Right cardiac atrium (tissue), 5 donors: ENCODE measurements around the gene DDIT4. TPM values are rescaled to one million over a fixed set of nuclear protein-coding genes. Genes with fewer than 3 reads are reported as not detected.

ENCODE experiments used
- ATAC-seq, 2 donors: fragments of 200-7000 bp; cut with Tn5 transposase; one replicate each; pipeline versions ENCODE4 v1.8.0 to v1.9.1; 2020; ENCODE audit warnings: moderate library complexity in 2 of 2, mild to moderate bottlenecking in 1 of 2
- DNase-seq, 3 donors: peaks; one replicate each; pipeline ENCODE4 v3.0.0-alpha.2; 2020
- H3K27ac ChIP-seq: one replicate; pipeline ENCODE4 v1.5.1; 2013; ENCODE audit warnings: mild to moderate bottlenecking, low read length, control low read depth, moderate library complexity
- H3K27me3 ChIP-seq: one replicate; pipeline ENCODE4 v1.6.1; 2013; ENCODE audit not compliant: control insufficient read depth, insufficient read depth
- H3K4me1 ChIP-seq: one replicate; pipeline ENCODE4 v1.6.1; 2013; ENCODE audit warnings: low read length; ENCODE audit not compliant: control insufficient read depth, insufficient read depth
- H3K4me3 ChIP-seq: one replicate; pipeline ENCODE4 v1.5.1; 2013; ENCODE audit warnings: low read length, control low read depth
- H3K9me3 ChIP-seq: one replicate; pipeline ENCODE4 v1.6.1; 2013; ENCODE audit warnings: low read length; ENCODE audit not compliant: control insufficient read depth
- WGBS: extraction: QIAGEN DNeasy Blood & Tissue Kit; methylation state at CpG from one replicate; pipeline ENCODE4 v1.1.7; 2013; 5-methylcytosine and 5-hydroxymethylcytosine counted together
- intact Hi-C, 4 donors: fragments of 100-400 bp; cut with DNase I; formaldehyde crosslinking; loops; one replicate each; pipeline versions ENCODE4 v1.11.0 to v1.14.0; 2022 to 2023
- polyA plus RNA-seq: library from polyadenylated mRNA; stranded (reverse); fragments of 200-250 nt; gene quantifications from one replicate; pipeline ENCODE4 v1.2.3, GENCODE V29; 2013
- total RNA-seq, 4 donors: library from RNA; stranded (reverse); fragmentation: NEBNext Ultra II Directional; extraction: Animal tissue kit (Norgen Biotek cat#: 25700); gene quantifications; one replicate each; pipeline ENCODE4 v1.2.1, GENCODE V29; 2021
- donor health status: healthy with polysubstance abuse.
- donor health status: DM: no; HTN: yes; CAD: no.
- donor health status: DM: no; HTN: no; CAD: no.
- donor health status: DM: no; HTN: yes; CAD: no; lungs with severe emphysema.
- donor health status: DM: yes; HTN: yes; CAD: no.

Gene DDIT4
- total and polyA plus RNA-seq, 5 donors, result 33.0 to 113 (median 69.0) TPM

- Histone ChIP-seq H3K27ac (peak overlapping the region; percentile 87), H3K9me3 (no peaks in the 10 kb centered on the region), H3K27me3 (no peaks in the 10 kb centered on the region), H3K4me3 (no peak overlapping the region), H3K4me1 (peaks cover 15% of the 10 kb centered on the region)
- intact Hi-C loops, result loop anchor here in 2 of 4 donors (10.0 kb wide), 2 partner anchors 46 to 96 kb away; partner anchors contain the start of gene DDIT4 (in 2 of the 2)
- ATAC-seq, result peak; percentile 34 to 62
- WGBS, result 19% methylated on average over 12 of the region's 12 CpGs
- peak in 2 of 3 donors; percentile 75 to 82 for DNase-seq
These were observed 47.0 kb downstream of the DDIT4 start for GRCh38 chr10:72320676-72321247.

- 79% methylated on average over 13 of the region's 13 CpGs for WGBS
- intact Hi-C loops, result loop anchor here in 2 of 4 donors (10.0 kb wide), 2 partner anchors 47 to 97 kb away; partner anchors contain the start of gene DDIT4 (in 2 of the 2)
- DNase-seq (peak in 2 of 3 donors; percentile 5 to 52), ATAC-seq (no peak)
- peak overlapping the region; percentile 87 for H3K27ac ChIP-seq
- no peaks in the 10 kb centered on the region for H3K9me3 ChIP-seq
- peaks cover 8% of the 10 kb centered on the region for H3K4me1 ChIP-seq
- H3K4me3 ChIP-seq, result no peak overlapping the region
- no peaks in the 10 kb centered on the region for H3K27me3 ChIP-seq
These were observed 47.7 kb downstream of the DDIT4 start for GRCh38 chr10:72321248-72322029.

- H3K27ac ChIP-seq, result no peak overlapping the region
- H3K4me1 ChIP-seq, result peaks cover 7% of the 10 kb centered on the region
- ATAC-seq (no peak), DNase-seq (no peak)
- no peak overlapping the region for H3K4me3 ChIP-seq
- intact Hi-C loops, result loop anchor here in 2 of 4 donors (10.0 kb wide), 2 partner anchors 47 to 97 kb away; partner anchors contain the start of gene DDIT4 (in 2 of the 2)
- WGBS, result 87% methylated on average over 3 of the region's 3 CpGs
- H3K9me3 ChIP-seq, result no peaks in the 10 kb centered on the region
- H3K27me3 ChIP-seq, result no peaks in the 10 kb centered on the region
These were observed 48.2 kb downstream of the DDIT4 start for GRCh38 chr10:72322030-72322279.

GRCh38 chr10:72322280-72323058 is 48.7 kb downstream of the DDIT4 start:
- ATAC-seq (no peak), DNase-seq (peak in 2 of 3 donors; percentile 3 to 52)
- Histone ChIP-seq H3K27me3 (no peaks in the 10 kb centered on the region), H3K27ac (no peak overlapping the region), H3K9me3 (no peaks in the 10 kb centered on the region), H3K4me1 (peaks cover 7% of the 10 kb centered on the region), H3K4me3 (no peak overlapping the region)
- 91% methylated on average over 16 of the region's 16 CpGs for WGBS
- intact Hi-C loops, result loop anchor here in 2 of 4 donors (10.0 kb wide), 2 partner anchors 48 to 98 kb away; partner anchors contain the start of gene DDIT4 (in 2 of the 2)

GRCh38 chr10:72323108-72323749 is 49.5 kb downstream of the DDIT4 start:
- Histone ChIP-seq H3K9me3 (no peaks in the 10 kb centered on the region), H3K27ac (no peak overlapping the region), H3K4me1 (peaks cover 11% of the 10 kb centered on the region), H3K27me3 (no peaks in the 10 kb centered on the region), H3K4me3 (no peak overlapping the region)
- DNase-seq (peak in 2 of 3 donors; percentile 7 to 47), ATAC-seq (no peak)
- WGBS, result 95% methylated on average over 10 of the region's 10 CpGs
- intact Hi-C loops, result loop anchor here in 2 of 4 donors (10.0 kb wide), 2 partner anchors 48 to 98 kb away; partner anchors contain the start of gene DDIT4 (in 2 of the 2)

- Histone ChIP-seq H3K27ac (no peak overlapping the region), H3K27me3 (no peaks in the 10 kb centered on the region), H3K4me3 (no peak overlapping the region), H3K9me3 (no peaks in the 10 kb centered on the region), H3K4me1 (peaks cover 11% of the 10 kb centered on the region)
- 76% methylated on average over 12 of the region's 12 CpGs for WGBS
- intact Hi-C loops, result loop anchor here in 2 of 4 donors (10.0 kb wide), 2 partner anchors 49 to 99 kb away; partner anchors contain the start of gene DDIT4 (in 2 of the 2)
- ATAC-seq (no peak), DNase-seq (peak in 1 of 3 donors; percentile 61)
These were observed 50.1 kb downstream of the DDIT4 start for GRCh38 chr10:72323771-72324191.

Other genes starting within 250 kb of the DDIT4 start
- gene SPOCK2, start 185.4 kb upstream of the DDIT4 start, total RNA-seq, result 10 to 100 TPM in 1 of 4 donors, 1 to 10 TPM in 3; 4.9 to 10.9 (median 6.9) TPM
- gene SPOCK2, start 185.4 kb upstream of the DDIT4 start, polyA plus RNA-seq, result 12.8 TPM
- gene ANAPC16, start 57.9 kb upstream of the DDIT4 start, total RNA-seq, result 100 to 1,000 TPM; 190 to 236 (median 223) TPM
- gene ANAPC16, start 57.9 kb upstream of the DDIT4 start, polyA plus RNA-seq, result 287 TPM
- 10 to 100 TPM; 27.6 to 37.9 (median 32.8) TPM for gene ASCC1, start 57.6 kb upstream of the DDIT4 start, total RNA-seq
- gene ASCC1, start 57.6 kb upstream of the DDIT4 start, polyA plus RNA-seq, result 26.0 TPM
- gene DNAJB12, start 81.0 kb downstream of the DDIT4 start, total RNA-seq, result 10 to 100 TPM; 26.9 to 35.0 (median 30.9) TPM
- gene DNAJB12, start 81.0 kb downstream of the DDIT4 start, polyA plus RNA-seq, result 25.8 TPM